Measurements from ENCODE around the gene ZSCAN9. TPM values are rescaled to one million over a fixed set of nuclear protein-coding genes. Genes with fewer than 3 reads are reported as not detected.

Gene ZSCAN9
- total and polyA plus RNA-seq, 2 of the 13 experiments (the other 11 are each of a cell fraction or from before 2014, with no cell fraction given): 14.6 to 17.8 TPM

- TF ChIP-seq BCL3 (CRISPR knock-in tag; IDR thresholded peaks at IDR 0.05): peak; percentile 83
- no peak for TF ChIP-seq GRHL1 (CRISPR knock-in tag; conservative IDR thresholded peaks at IDR 0.05)
- TF ChIP-seq ZNF589 (CRISPR knock-in tag; conservative IDR thresholded peaks at IDR 0.05): no peak
- TF ChIP-seq LRRFIP1 (CRISPR knock-in tag; conservative IDR thresholded peaks at IDR 0.05): 0 out of 2 replicates have a peak, but pooled peaks have one; percentile 40
- no peak for TF ChIP-seq SOX6 (IDR thresholded peaks at IDR 0.05)
- TF ChIP-seq SOX6 (CRISPR knock-in tag; IDR thresholded peaks at IDR 0.05): peak; percentile 66; the same call in 1 of the 2 replicates
- no peak; the same call in 1 of the 2 replicates for TF ChIP-seq WIZ (CRISPR knock-in tag; IDR thresholded peaks at IDR 0.05)
- peak; percentile 59; the same call in 1 of the 2 replicates for TF ChIP-seq AHDC1 (CRISPR knock-in tag; IDR thresholded peaks at IDR 0.05; ENCODE audit: borderline replicate concordance)
- peak; percentile 88 for TF ChIP-seq NFAT5 (CRISPR knock-in tag; IDR thresholded peaks at IDR 0.05)
- TF ChIP-seq CBX5 (CRISPR knock-in tag; IDR thresholded peaks at IDR 0.05; ENCODE audit: borderline replicate concordance): peak; percentile 88; the same call in 1 of the 2 replicates
- TF ChIP-seq SMARCE1 (IDR thresholded peaks at IDR 0.05; ENCODE audit: borderline replicate concordance): no peak
These were observed 42.1 kb downstream of the ZSCAN9 start, which contains the start of gene ZSCAN26 (continued) for GRCh38 chr6:28266962-28267694.
